HepG2 (cell line): ENCODE results near the gene PPY. TPM values are rescaled to one million over a fixed set of nuclear protein-coding genes. Genes with fewer than 3 reads are reported as not detected.
A peak's percentile ranks its signal among the peaks of the same experiment; 100 is the strongest.

Experiments
- ATAC-seq: fragments of 200-7000 bp; cut with Tn5 transposase; 3 replicates; pipeline ENCODE4 v1.9.1; 2020; ENCODE audit warnings: mild to moderate bottlenecking, moderate library complexity
- BruUV-seq: library from RNA; stranded (reverse); fragments of 400-500 nt; replicated peaks from 2 replicates; lab custom pipeline; 2021; lab: Mats Ljungman, UMichigan
- CTCF ChIA-PET: fragments of 300-600 bp; formaldehyde crosslinking; extraction: SDS; loops from one replicate; lab custom pipeline; 2021; ENCODE audit warnings: low total read pairs, inconsistent platforms, low intra/inter-chr PET ratio; lab: Yijun Ruan, JAX
- POLR2A ChIA-PET: fragments of 350-600 bp; sonication (Branson Sonifier 250); formaldehyde crosslinking; loops from one replicate; lab custom pipeline; 2020; ENCODE audit warnings: antibody characterized with exemption, inconsistent platforms; lab: Yijun Ruan, JAX
- DNase-seq: peaks from one replicate; pipeline ENCODE4 v3.0.0-alpha.2; 2015; ENCODE audit warnings: low spot score
- FAIRE-seq: peaks from 3 replicates; lab custom pipeline; 2011; peaks lifted over from hg19 to GRCh38; lab: Jason Lieb, UNC
- H2AFZ ChIP-seq: one replicate; pipeline ENCODE4 v1.6.1; 2011; ENCODE audit warnings: low read length, inconsistent platforms
- H3K27ac ChIP-seq: fragments of 300-600 bp; 3 replicates; pipeline ENCODE4 v1.8.0; 2011; ENCODE audit warnings: mixed run types, mild to moderate bottlenecking, mixed read lengths, low read length, inconsistent platforms; ENCODE audit not compliant: insufficient read depth; ENCODE audit errors: extremely low read length
- H3K27me3 ChIP-seq, 2 experiments: fragments of 200-600 bp in 1 of 2; 2 replicates in 1 of 2; 3 replicates in 1 of 2; pipeline versions ENCODE4 v1.6.0 to v1.8.0; 2011; ENCODE audit warnings: low read length in 2 of 2, mild to moderate bottlenecking in 2 of 2, moderate library complexity in 2 of 2, inconsistent platforms in 1 of 2; ENCODE audit not compliant: insufficient read depth in 2 of 2, control insufficient read depth in 1 of 2
- H3K36me3 ChIP-seq, 2 experiments: fragments of 200-600 bp in 1 of 2; replicated peaks in 1 of 2; 2 replicates in 1 of 2; 3 replicates in 1 of 2; pipeline versions ENCODE4 v1.5.1 to v1.8.0; 2011; ENCODE audit warnings: low read length in 2 of 2, inconsistent platforms in 1 of 2; ENCODE audit not compliant: insufficient read depth in 2 of 2, control insufficient read depth in 1 of 2
- H3K4me1 ChIP-seq: 2 replicates; pipeline ENCODE4 v1.5.1; 2012; ENCODE audit warnings: low read length, inconsistent platforms; ENCODE audit not compliant: insufficient read depth
- H3K4me2 ChIP-seq: 2 replicates; pipeline ENCODE4 v1.6.0; 2011; ENCODE audit warnings: low read depth, low read length, inconsistent platforms
- H3K4me3 ChIP-seq, 3 experiments: fragments of 200-600 bp in 1 of 3; sonication (generic), shearing (Covaris generic) in 1 of 3; replicated peaks in 1 of 3; 2 replicates each; pipeline ENCODE4 v1.5.1; 2011 to 2016; ENCODE audit warnings: low read length in 3 of 3, inconsistent platforms in 2 of 3, low read depth in 2 of 3, mild to moderate bottlenecking in 2 of 3, control low read depth in 1 of 3, mixed read lengths in 1 of 3; ENCODE audit not compliant: insufficient read depth in 1 of 3
- H3K79me2 ChIP-seq: one replicate; pipeline ENCODE4 v1.6.1; 2011; ENCODE audit warnings: low read length, inconsistent platforms; ENCODE audit not compliant: insufficient read depth
- H3K9ac ChIP-seq: 2 replicates; pipeline ENCODE4 v1.6.0; 2011; ENCODE audit warnings: mild to moderate bottlenecking, low read depth, low read length, inconsistent platforms; ENCODE audit not compliant: insufficient read depth
- H3K9me3 ChIP-seq: 2 replicates; pipeline ENCODE4 v1.5.1; 2012; ENCODE audit warnings: mild to moderate bottlenecking, low read length
- H4K20me1 ChIP-seq: 2 replicates; pipeline ENCODE4 v1.6.0; 2011; ENCODE audit warnings: inconsistent platforms, mild to moderate bottlenecking, low read length, moderate library complexity; ENCODE audit not compliant: insufficient read depth
- DPF2 ChIP-seq: sonication (generic); formaldehyde crosslinking; IDR thresholded peaks from 2 replicates; pipeline ENCODE4 v1.4.0; 2020; ENCODE audit warnings: mild to moderate bottlenecking, low read depth, missing genetic modification reagents, borderline replicate concordance
- ELF1 ChIP-seq: sonication (generic); formaldehyde crosslinking; IDR thresholded peaks from 2 replicates; pipeline ENCODE4 v1.4.0; 2020; ENCODE audit warnings: missing genetic modification reagents
- FOXC1 ChIP-seq: sonication (generic); formaldehyde crosslinking; IDR thresholded peaks from 2 replicates; pipeline ENCODE4 v1.8.0; 2022; ENCODE audit warnings: mild to moderate bottlenecking, missing genetic modification reagents, borderline replicate concordance
- NKX3-1 ChIP-seq: sonication (generic); formaldehyde crosslinking; IDR thresholded peaks from 2 replicates; pipeline ENCODE4 v1.5.0; 2020; ENCODE audit warnings: missing genetic modification reagents
- POLR2AphosphoS2 ChIP-seq: IDR thresholded peaks from 2 replicates; pipeline ENCODE4 v1.6.1; 2011; ENCODE audit warnings: low read depth, low read length, improper control_type of control experiment
- RAD51 ChIP-seq: fragments of 450-650 bp; IDR thresholded peaks from 2 replicates; pipeline ENCODE4 v1.6.1; 2016; ENCODE audit warnings: borderline replicate concordance
- ZFX ChIP-seq: sonication (generic); formaldehyde crosslinking; IDR thresholded peaks from 2 replicates; pipeline ENCODE4 v1.4.0; 2020; ENCODE audit warnings: mild to moderate bottlenecking, low read depth, missing genetic modification reagents, moderate library complexity
- ZFY ChIP-seq: sonication (generic); formaldehyde crosslinking; IDR thresholded peaks from 2 replicates; pipeline ENCODE4 v1.4.0; 2020; ENCODE audit warnings: missing genetic modification reagents
- ZMYM3 ChIP-seq: sonication (generic); formaldehyde crosslinking; IDR thresholded peaks from 2 replicates; pipeline ENCODE4 v1.5.1; 2020; ENCODE audit warnings: mild to moderate bottlenecking, missing genetic modification reagents
- ZNF205 ChIP-seq: IDR thresholded peaks from 2 replicates; pipeline ENCODE4 v1.6.1; 2018; ENCODE audit warnings: missing biosample characterization, missing genetic modification reagents
- ZNF260 ChIP-seq: sonication (generic); formaldehyde crosslinking; IDR thresholded peaks from 2 replicates; pipeline ENCODE4 v1.4.0; 2020; ENCODE audit warnings: missing genetic modification reagents, low read depth, mild to moderate bottlenecking, borderline replicate concordance
- ZNF451 ChIP-seq: sonication (generic); formaldehyde crosslinking; IDR thresholded peaks from 2 replicates; pipeline ENCODE4 v1.5.0; 2020; ENCODE audit warnings: mild to moderate bottlenecking, missing genetic modification reagents
- ZNF549 ChIP-seq: sonication (generic); formaldehyde crosslinking; IDR thresholded peaks from 2 replicates; pipeline ENCODE4 v1.5.0; 2020; ENCODE audit warnings: missing genetic modification reagents
- WGBS: methylation state at CpG from one replicate; pipeline ENCODE4 v1.1.6; 2017; ENCODE audit warnings: low lambda C conversion rate; 5-methylcytosine and 5-hydroxymethylcytosine counted together
- in situ Hi-C: cut with HindIII; loops from 2 replicates; pipeline ENCODE4 v1.10.0; 2017; ENCODE audit warnings: low pct_unique_long_range_greater_than_20kb; ENCODE audit not compliant: extremely low pct_ligation_motif_present
- intact Hi-C: fragments of 100-400 bp; cut with micrococcal nuclease; formaldehyde crosslinking; loops from one replicate; pipeline ENCODE4 v1.10.0; 2022; ENCODE audit not compliant: unreplicated experiment
- polyA plus RNA-seq, 8 experiments: library from polyadenylated mRNA; depleted of rRNA in 3 of 8; stranded (reverse) in 7 of 8; unstranded in 1 of 8; fragments of >200 nt; fragmentation: Illumina TruSeq in 4 of 8; extraction: Trizol in 4 of 8; gene quantifications; 2 replicates each; pipeline versions ENCODE4 v1.2.1 to v1.2.3, GENCODE V29; 2011 to 2016; ENCODE audit warnings: low read depth in 4 of 8, missing spikeins in 1 of 8, mixed read lengths in 1 of 8; ENCODE audit not compliant: insufficient read depth in 1 of 8
- total RNA-seq, 5 experiments: library from RNA; depleted of rRNA; stranded (reverse); fragments of >200 nt; fragmentation: Illumina TruSeq; extraction: Trizol; gene quantifications; 2 replicates each; pipeline ENCODE4 v1.2.3, GENCODE V29; 2016; ENCODE audit warnings: low read depth in 1 of 5
- TF ChIP-seq, protein P1 (sequence below): sonication (generic); formaldehyde crosslinking; IDR thresholded peaks from 2 replicates; pipeline ENCODE4 v1.5.0; 2020; ENCODE audit warnings: missing genetic modification reagents, mild to moderate bottlenecking, borderline replicate concordance
- TF ChIP-seq, protein P2 (sequence below): IDR thresholded peaks from 2 replicates; pipeline ENCODE4 v1.6.1; 2016
- TF ChIP-seq, protein P3 (sequence below): sonication (generic); formaldehyde crosslinking; IDR thresholded peaks from 2 replicates; pipeline ENCODE4 v1.5.1; 2020; ENCODE audit warnings: missing genetic modification reagents, mild to moderate bottlenecking, borderline replicate concordance
- TF ChIP-seq, protein P4 (sequence below): sonication (generic); formaldehyde crosslinking; IDR thresholded peaks from 2 replicates; pipeline ENCODE4 v1.4.0; 2020; ENCODE audit warnings: missing genetic modification reagents
- TF ChIP-seq, protein P5 (sequence below): sonication (generic); formaldehyde crosslinking; IDR thresholded peaks from 2 replicates; pipeline ENCODE4 v1.8.0; 2022; ENCODE audit warnings: mild to moderate bottlenecking, missing genetic modification reagents; ENCODE audit not compliant: insufficient replicate concordance
- TF ChIP-seq, protein P6 (sequence below): sonication (generic); formaldehyde crosslinking; IDR thresholded peaks from 2 replicates; pipeline ENCODE4 v1.8.1; 2023; ENCODE audit warnings: mild to moderate bottlenecking, missing genetic modification reagents, borderline replicate concordance

The PPY gene
- total and polyA plus RNA-seq, 2 of the 13 experiments (the other 11 are each of a cell fraction or from before 2014, with no cell fraction given), result not detected

DNA sequence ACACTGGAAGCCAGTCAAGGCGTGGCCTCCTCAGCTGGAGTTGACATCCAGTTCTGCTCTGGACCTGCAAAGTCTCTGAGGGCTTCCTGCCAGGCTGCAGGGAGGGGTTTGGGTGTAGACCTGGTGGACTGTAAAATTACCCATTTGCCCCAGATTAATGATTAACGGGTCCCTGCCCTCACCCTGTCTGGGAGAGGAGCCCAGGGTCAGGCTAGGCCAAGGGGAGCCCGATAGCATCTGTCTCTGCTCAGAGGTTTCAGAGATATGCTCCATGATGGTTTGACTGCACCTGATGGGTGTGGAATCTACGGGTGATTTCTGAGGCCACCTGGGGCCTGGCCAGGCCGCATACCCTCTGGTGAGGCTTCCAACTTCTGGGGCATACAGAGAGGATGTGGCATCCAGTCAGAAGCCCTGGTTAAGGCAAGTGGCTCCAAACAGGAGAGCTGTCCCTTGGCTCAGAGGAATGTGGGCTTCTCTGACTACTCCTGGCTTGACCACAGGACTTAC, 11.2 kb downstream of the PPY start:
- H3K9ac ChIP-seq, result no peak overlapping the region
- no peak overlapping the region for H3K27ac ChIP-seq
- H2AFZ ChIP-seq, result no peak overlapping the region
- H3K79me2 ChIP-seq, result no peaks in the 10 kb centered on the region
- POLR2A ChIA-PET, result no interaction called here
- no peaks in the 10 kb centered on the region for H3K36me3 ChIP-seq
- no TSS peak for BruUV-seq
- DNase-seq (peak; percentile 92), FAIRE-seq (peak; percentile 100), ATAC-seq (peak; percentile 97)
- no peaks in the 10 kb centered on the region for H4K20me1 ChIP-seq
- H3K4me1 ChIP-seq, result peaks cover 45% of the 10 kb centered on the region
- 0% methylated on average over 5 of the region's 5 CpGs for WGBS
- intact Hi-C loops, result no loop called here
- in situ Hi-C loops, result no loop called here
- peaks cover 5 to 52% of the 10 kb centered on the region in 2 experiments for H3K27me3 ChIP-seq
- no peaks in the 10 kb centered on the region for H3K9me3 ChIP-seq
- CTCF ChIA-PET, result no interaction called here
- peak overlapping the region; percentile 42; the same call in 1 of the 2 replicates for H3K4me2 ChIP-seq
- no peak overlapping the region; a peak in 1 of 6 replicates for H3K4me3 ChIP-seq
- 0 out of 2 replicates have a peak, but pooled peaks have one; percentile 33 for TF ChIP-seq ZFY (CRISPR knock-in tag)
- TF ChIP-seq, protein P1, sequence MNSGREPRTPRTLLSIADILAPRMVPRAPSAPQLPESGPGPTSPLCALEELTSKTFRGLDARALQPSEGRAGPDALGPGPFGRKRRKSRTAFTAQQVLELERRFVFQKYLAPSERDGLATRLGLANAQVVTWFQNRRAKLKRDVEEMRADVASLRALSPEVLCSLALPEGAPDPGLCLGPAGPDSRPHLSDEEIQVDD (CRISPR knock-in tag), result no peak
- TF ChIP-seq FOXC1, result no peak
- TF ChIP-seq, protein P2, sequence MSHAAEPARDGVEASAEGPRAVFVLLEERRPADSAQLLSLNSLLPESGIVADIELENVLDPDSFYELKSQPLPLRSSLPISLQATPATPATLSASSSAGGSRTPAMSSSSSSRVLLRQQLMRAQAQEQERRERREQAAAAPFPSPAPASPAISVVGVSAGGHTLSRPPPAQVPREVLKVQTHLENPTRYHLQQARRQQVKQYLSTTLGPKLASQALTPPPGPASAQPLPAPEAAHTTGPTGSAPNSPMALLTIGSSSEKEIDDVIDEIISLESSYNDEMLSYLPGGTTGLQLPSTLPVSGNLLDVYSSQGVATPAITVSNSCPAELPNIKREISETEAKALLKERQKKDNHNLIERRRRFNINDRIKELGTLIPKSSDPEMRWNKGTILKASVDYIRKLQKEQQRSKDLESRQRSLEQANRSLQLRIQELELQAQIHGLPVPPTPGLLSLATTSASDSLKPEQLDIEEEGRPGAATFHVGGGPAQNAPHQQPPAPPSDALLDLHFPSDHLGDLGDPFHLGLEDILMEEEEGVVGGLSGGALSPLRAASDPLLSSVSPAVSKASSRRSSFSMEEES (CRISPR knock-in tag), result no peak
- no peak for TF ChIP-seq DPF2 (CRISPR knock-in tag)
- no peak for TF ChIP-seq ZNF260 (CRISPR knock-in tag)
- TF ChIP-seq, protein P3, sequence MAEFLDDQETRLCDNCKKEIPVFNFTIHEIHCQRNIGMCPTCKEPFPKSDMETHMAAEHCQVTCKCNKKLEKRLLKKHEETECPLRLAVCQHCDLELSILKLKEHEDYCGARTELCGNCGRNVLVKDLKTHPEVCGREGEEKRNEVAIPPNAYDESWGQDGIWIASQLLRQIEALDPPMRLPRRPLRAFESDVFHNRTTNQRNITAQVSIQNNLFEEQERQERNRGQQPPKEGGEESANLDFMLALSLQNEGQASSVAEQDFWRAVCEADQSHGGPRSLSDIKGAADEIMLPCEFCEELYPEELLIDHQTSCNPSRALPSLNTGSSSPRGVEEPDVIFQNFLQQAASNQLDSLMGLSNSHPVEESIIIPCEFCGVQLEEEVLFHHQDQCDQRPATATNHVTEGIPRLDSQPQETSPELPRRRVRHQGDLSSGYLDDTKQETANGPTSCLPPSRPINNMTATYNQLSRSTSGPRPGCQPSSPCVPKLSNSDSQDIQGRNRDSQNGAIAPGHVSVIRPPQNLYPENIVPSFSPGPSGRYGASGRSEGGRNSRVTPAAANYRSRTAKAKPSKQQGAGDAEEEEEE (CRISPR knock-in tag), result no peak
- TF ChIP-seq RAD51, result no peak
- peak; percentile 37; the same call in 1 of the 2 replicates for TF ChIP-seq ZFX
- no peak for TF ChIP-seq POLR2AphosphoS2
- no peak for TF ChIP-seq ZNF205 (CRISPR knock-in tag)
- TF ChIP-seq, protein P4, sequence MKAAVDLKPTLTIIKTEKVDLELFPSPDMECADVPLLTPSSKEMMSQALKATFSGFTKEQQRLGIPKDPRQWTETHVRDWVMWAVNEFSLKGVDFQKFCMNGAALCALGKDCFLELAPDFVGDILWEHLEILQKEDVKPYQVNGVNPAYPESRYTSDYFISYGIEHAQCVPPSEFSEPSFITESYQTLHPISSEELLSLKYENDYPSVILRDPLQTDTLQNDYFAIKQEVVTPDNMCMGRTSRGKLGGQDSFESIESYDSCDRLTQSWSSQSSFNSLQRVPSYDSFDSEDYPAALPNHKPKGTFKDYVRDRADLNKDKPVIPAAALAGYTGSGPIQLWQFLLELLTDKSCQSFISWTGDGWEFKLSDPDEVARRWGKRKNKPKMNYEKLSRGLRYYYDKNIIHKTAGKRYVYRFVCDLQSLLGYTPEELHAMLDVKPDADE (CRISPR knock-in tag), result no peak
- no peak for TF ChIP-seq ZNF549 (CRISPR knock-in tag)
- TF ChIP-seq, protein P5, sequence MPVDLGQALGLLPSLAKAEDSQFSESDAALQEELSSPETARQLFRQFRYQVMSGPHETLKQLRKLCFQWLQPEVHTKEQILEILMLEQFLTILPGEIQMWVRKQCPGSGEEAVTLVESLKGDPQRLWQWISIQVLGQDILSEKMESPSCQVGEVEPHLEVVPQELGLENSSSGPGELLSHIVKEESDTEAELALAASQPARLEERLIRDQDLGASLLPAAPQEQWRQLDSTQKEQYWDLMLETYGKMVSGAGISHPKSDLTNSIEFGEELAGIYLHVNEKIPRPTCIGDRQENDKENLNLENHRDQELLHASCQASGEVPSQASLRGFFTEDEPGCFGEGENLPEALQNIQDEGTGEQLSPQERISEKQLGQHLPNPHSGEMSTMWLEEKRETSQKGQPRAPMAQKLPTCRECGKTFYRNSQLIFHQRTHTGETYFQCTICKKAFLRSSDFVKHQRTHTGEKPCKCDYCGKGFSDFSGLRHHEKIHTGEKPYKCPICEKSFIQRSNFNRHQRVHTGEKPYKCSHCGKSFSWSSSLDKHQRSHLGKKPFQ (CRISPR knock-in tag), result no peak
- no peak for TF ChIP-seq ELF1 (CRISPR knock-in tag)
- TF ChIP-seq, protein P6, sequence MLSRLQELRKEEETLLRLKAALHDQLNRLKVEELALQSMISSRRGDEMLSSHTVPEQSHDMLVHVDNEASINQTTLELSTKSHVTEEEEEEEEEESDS, result no peak
- TF ChIP-seq ZNF451 (CRISPR knock-in tag), result no peak
- TF ChIP-seq NKX3-1, result no peak
- TF ChIP-seq ZMYM3 (CRISPR knock-in tag), result no peak
